Osteocyte (in vitro differentiated cells): Measurements from ENCODE around the gene CYTH3. TPM values are rescaled to one million over a fixed set of nuclear protein-coding genes. Genes with fewer than 3 reads are reported as not detected.
A peak's percentile ranks its signal among the peaks of the same experiment; 100 is the strongest.

Experiments
- DNase-seq: peaks from one replicate; pipeline ENCODE4 v3.0.0; 2021; ENCODE audit warnings: mixed read lengths; ENCODE audit not compliant: unreplicated experiment; ENCODE audit errors: extremely low spot score
- H3K27ac Mint-ChIP-seq: one replicate; pipeline ENCODE4 v1.8.0; 2021; ENCODE audit warnings: mild to moderate bottlenecking, mixed read lengths; ENCODE audit not compliant: unreplicated experiment
- H3K27me3 Mint-ChIP-seq: one replicate; pipeline ENCODE4 v1.8.0; 2021; ENCODE audit warnings: mixed read lengths; ENCODE audit not compliant: unreplicated experiment
- H3K36me3 Mint-ChIP-seq: one replicate; pipeline ENCODE4 v1.8.0; 2021; ENCODE audit warnings: mixed read lengths; ENCODE audit not compliant: unreplicated experiment
- H3K4me1 Mint-ChIP-seq: one replicate; pipeline ENCODE4 v1.8.0; 2021; ENCODE audit warnings: mixed read lengths; ENCODE audit not compliant: unreplicated experiment
- H3K4me3 Mint-ChIP-seq: one replicate; pipeline ENCODE4 v1.8.0; 2021; ENCODE audit warnings: mild to moderate bottlenecking, moderate library complexity, mixed read lengths; ENCODE audit not compliant: unreplicated experiment
- H3K9me3 Mint-ChIP-seq: one replicate; pipeline ENCODE4 v1.8.0; 2021; ENCODE audit warnings: mixed read lengths; ENCODE audit not compliant: unreplicated experiment
- total RNA-seq: library from RNA; stranded (reverse); gene quantifications from 2 replicates; pipeline ENCODE4 v1.2.1, GENCODE V29; 2021
- TF ChIP-seq, protein P1 (sequence below): fragments of 200-600 bp; sonication (generic); IDR thresholded peaks from 2 replicates; pipeline ENCODE4 v1.5.0; 2021; ENCODE audit warnings: antibody characterized with exemption, mild to moderate bottlenecking, moderate library complexity

The CYTH3 gene
- total RNA-seq, 1 donor from 2014 or later = 63.9 TPM

DNA sequence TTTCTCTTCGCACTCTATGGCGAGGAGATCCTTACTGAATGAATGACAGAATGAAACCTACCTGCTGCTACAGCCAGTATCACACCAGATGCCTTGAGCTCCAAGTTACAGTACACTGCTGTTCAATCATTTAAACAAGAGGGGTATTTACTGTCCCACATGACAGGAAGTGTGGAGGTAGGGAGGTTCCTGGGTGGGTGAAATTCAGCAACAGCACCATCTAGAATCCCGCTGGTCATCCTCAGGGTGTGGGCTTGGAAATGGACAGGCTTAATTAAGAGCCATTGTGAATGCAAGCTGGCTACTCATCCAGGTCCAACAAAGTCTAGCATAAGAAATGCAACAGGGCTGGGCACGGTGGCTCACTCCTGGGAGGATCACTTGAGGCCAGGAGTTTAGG is 14.7 kb downstream of the CYTH3 start:
- Mint-ChIP-seq H3K27me3 (no peaks in the 10 kb centered on the region), H3K4me1 (peaks cover 91% of the 10 kb centered on the region), H3K4me3 (no peak overlapping the region), H3K36me3 (no peaks in the 10 kb centered on the region), H3K9me3 (no peaks in the 10 kb centered on the region), H3K27ac (peak overlapping the region; percentile 94)
- no peak for DNase-seq
- TF ChIP-seq, protein P1, sequence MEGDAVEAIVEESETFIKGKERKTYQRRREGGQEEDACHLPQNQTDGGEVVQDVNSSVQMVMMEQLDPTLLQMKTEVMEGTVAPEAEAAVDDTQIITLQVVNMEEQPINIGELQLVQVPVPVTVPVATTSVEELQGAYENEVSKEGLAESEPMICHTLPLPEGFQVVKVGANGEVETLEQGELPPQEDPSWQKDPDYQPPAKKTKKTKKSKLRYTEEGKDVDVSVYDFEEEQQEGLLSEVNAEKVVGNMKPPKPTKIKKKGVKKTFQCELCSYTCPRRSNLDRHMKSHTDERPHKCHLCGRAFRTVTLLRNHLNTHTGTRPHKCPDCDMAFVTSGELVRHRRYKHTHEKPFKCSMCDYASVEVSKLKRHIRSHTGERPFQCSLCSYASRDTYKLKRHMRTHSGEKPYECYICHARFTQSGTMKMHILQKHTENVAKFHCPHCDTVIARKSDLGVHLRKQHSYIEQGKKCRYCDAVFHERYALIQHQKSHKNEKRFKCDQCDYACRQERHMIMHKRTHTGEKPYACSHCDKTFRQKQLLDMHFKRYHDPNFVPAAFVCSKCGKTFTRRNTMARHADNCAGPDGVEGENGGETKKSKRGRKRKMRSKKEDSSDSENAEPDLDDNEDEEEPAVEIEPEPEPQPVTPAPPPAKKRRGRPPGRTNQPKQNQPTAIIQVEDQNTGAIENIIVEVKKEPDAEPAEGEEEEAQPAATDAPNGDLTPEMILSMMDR = no peak

DNA sequence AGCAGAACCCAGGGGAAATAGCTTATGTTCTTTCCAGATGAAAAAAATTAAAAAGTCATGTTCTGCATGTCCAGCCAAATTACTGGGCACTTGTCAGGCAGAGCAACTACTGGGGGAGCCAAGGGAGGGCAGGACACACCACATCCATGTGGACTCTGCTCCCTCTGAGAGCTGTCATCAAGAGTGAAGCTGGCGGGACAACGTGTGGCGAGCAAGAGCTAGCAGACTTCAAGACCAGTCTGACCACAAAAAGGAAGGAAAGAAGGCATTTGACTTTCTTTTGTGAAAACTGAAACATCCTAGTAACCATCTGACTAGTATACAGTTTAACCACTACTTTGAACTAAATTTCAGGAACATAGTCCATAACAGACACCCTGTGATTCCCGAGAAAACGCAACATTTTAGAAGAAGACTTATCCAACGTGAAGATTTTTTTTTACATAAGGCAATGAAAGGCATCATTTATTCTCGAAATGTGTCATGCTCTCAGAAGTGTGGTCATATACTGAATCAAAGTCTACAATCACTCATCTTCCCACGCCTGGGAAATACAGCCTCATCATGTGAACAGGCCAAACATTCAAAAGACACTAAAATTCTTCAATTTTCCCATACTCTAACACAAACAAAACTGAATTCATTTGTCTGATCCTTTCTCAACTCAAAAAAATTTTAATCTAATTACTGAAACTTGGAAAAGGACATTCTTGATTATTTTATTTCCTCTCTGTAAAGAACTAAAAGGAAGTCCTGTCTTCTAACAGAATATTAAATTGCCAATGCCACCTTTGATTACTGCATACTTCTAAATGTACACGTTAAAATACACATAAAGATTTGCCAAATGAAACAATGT is 15.5 kb downstream of the CYTH3 start:
- Mint-ChIP-seq H3K9me3 (no peaks in the 10 kb centered on the region), H3K27me3 (no peaks in the 10 kb centered on the region), H3K36me3 (no peaks in the 10 kb centered on the region), H3K27ac (peak overlapping the region; percentile 94), H3K4me3 (peak overlapping the region; percentile 31), H3K4me1 (peaks cover 91% of the 10 kb centered on the region)
- DNase-seq = no peak
- TF ChIP-seq, protein P1 = no peak

GRCh38 chr7:6256109-6256483 is 16.3 kb downstream of the CYTH3 start:
- peak overlapping the region; percentile 31 for H3K4me3 Mint-ChIP-seq
- no peaks in the 10 kb centered on the region for H3K27me3 Mint-ChIP-seq
- TF ChIP-seq, protein P1 = peak; percentile 38
- no peaks in the 10 kb centered on the region for H3K9me3 Mint-ChIP-seq
- no peaks in the 10 kb centered on the region for H3K36me3 Mint-ChIP-seq
- peaks cover 90% of the 10 kb centered on the region for H3K4me1 Mint-ChIP-seq
- H3K27ac Mint-ChIP-seq = peak overlapping the region; percentile 94
- no peak for DNase-seq

GRCh38 chr7:6254866-6255265 is 17.6 kb downstream of the CYTH3 start:
- H3K4me1 Mint-ChIP-seq = peaks cover 89% of the 10 kb centered on the region
- TF ChIP-seq, protein P1 = no peak
- H3K4me3 Mint-ChIP-seq = no peak overlapping the region
- no peaks in the 10 kb centered on the region for H3K36me3 Mint-ChIP-seq
- no peak for DNase-seq
- peak overlapping the region; percentile 94 for H3K27ac Mint-ChIP-seq
- no peaks in the 10 kb centered on the region for H3K27me3 Mint-ChIP-seq
- H3K9me3 Mint-ChIP-seq = no peaks in the 10 kb centered on the region

- TF ChIP-seq, protein P1 = no peak
- H3K4me3 Mint-ChIP-seq = peak overlapping the region; percentile 53
- no peaks in the 10 kb centered on the region for H3K27me3 Mint-ChIP-seq
- H3K4me1 Mint-ChIP-seq = peaks cover 91% of the 10 kb centered on the region
- no peak for DNase-seq
- no peaks in the 10 kb centered on the region for H3K36me3 Mint-ChIP-seq
- no peaks in the 10 kb centered on the region for H3K9me3 Mint-ChIP-seq
- peak overlapping the region; percentile 86 for H3K27ac Mint-ChIP-seq
These were observed 19.7 kb downstream of the CYTH3 start for GRCh38 chr7:6252748-6253147.
